Measurements from ENCODE around the gene SBDS.
"Not testable (repeated sequence)": the region's sequence is repeated elsewhere in the genome, so short reads cannot be mapped to it uniquely, and the experiment has no call there.

DNA sequence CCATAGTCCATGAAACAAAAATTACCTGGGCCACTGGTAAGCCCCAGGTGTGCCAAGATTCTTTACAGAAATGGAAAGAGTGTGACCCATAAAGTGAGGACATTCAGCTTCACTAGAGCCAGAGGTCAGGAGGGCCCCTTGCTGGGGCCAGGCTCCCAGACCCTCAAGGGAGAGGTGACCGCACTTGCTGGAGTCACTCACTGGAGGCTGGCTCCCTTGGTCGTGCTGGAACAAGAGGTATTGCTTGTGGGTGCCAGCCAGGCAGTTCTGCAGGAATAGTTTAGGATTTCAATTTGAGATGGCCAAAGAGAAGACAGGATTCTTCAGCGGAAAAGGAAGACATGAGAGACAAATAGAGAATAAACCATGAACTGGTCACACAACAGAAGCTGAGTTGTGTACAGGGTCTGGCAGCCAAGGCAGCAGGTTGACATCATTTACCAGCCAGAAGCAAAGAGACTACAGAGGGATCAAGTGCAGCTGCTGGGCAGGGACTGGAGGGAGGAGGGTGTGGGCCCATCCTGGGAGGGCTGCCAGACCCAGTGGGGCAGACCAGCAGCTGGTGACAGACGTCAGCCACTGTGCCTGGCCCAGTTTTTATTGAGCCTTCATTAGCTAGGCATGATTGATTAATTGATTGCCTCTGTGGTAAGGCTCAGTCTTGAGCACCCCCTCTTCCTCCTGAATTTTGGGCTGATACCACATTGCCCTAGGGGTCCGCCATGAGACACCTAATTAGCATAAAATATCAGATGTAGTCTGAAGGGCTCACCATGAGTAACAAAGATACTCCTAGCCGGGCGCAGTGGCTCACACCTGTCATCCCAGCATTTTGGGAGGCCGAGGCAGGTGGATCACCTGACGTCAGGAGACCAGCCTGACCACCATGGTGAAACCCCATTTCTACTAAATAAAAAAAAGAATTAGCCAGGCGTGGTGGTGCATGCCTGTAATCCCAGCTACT lies 41.3 kb upstream of the SBDS start:
- TF ChIP-seq, protein P1, sequence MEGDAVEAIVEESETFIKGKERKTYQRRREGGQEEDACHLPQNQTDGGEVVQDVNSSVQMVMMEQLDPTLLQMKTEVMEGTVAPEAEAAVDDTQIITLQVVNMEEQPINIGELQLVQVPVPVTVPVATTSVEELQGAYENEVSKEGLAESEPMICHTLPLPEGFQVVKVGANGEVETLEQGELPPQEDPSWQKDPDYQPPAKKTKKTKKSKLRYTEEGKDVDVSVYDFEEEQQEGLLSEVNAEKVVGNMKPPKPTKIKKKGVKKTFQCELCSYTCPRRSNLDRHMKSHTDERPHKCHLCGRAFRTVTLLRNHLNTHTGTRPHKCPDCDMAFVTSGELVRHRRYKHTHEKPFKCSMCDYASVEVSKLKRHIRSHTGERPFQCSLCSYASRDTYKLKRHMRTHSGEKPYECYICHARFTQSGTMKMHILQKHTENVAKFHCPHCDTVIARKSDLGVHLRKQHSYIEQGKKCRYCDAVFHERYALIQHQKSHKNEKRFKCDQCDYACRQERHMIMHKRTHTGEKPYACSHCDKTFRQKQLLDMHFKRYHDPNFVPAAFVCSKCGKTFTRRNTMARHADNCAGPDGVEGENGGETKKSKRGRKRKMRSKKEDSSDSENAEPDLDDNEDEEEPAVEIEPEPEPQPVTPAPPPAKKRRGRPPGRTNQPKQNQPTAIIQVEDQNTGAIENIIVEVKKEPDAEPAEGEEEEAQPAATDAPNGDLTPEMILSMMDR (IDR thresholded peaks at IDR 0.05; ENCODE audit: low read depth, low read length, poor library complexity, severe bottlenecking), result not testable (repeated sequence)
- not testable (repeated sequence) for TF ChIP-seq EZH2phosphoT487 (IDR thresholded peaks at IDR 0.05; ENCODE audit: borderline replicate concordance, low read length)
